BLaER1 treated with 17β-estradiol and CSF1 and Interleukin-3, amounts not matched to agents 10 nM and 100 nM (cell line): ENCODE results near the gene SNAP29.

ENCODE experiments used
- H3K27ac ChIP-seq, 11 experiments: shearing (Covaris generic); formaldehyde crosslinking; 2 replicates each; pipeline ENCODE4 v1.8.1; 2022
- H3K27me3 ChIP-seq, 11 experiments: shearing (Covaris generic); formaldehyde crosslinking; 2 replicates each; pipeline ENCODE4 v1.8.1; 2022
- H3K36me3 ChIP-seq, 11 experiments: shearing (Covaris generic); formaldehyde crosslinking; 2 replicates each; pipeline ENCODE4 v1.8.1; 2022
- H3K4me1 ChIP-seq, 10 experiments: shearing (Covaris generic); formaldehyde crosslinking; 2 replicates each; pipeline ENCODE4 v1.8.1; 2022
- H3K4me2 ChIP-seq, 11 experiments: shearing (Covaris generic); formaldehyde crosslinking; 2 replicates each; pipeline ENCODE4 v1.8.1; 2022
- H3K4me3 ChIP-seq, 10 experiments: shearing (Covaris generic); formaldehyde crosslinking; 2 replicates each; pipeline ENCODE4 v1.8.1; 2022
- H3K9ac ChIP-seq, 11 experiments: shearing (Covaris generic); formaldehyde crosslinking; 2 replicates each; pipeline ENCODE4 v1.8.1; 2022
- H3K9me3 ChIP-seq, 11 experiments: shearing (Covaris generic); formaldehyde crosslinking; replicated peaks in 1 of 11; 2 replicates each; pipeline ENCODE4 v1.8.1; 2022
- H4K20me1 ChIP-seq, 11 experiments: shearing (Covaris generic); formaldehyde crosslinking; 2 replicates each; pipeline ENCODE4 v1.8.1; 2022
- Cebpa-rat ChIP-seq, 11 experiments: shearing (Covaris generic); IDR thresholded peaks; 2 replicates each; pipeline ENCODE4 v1.8.1; 2022

Gene SNAP29

DNA sequence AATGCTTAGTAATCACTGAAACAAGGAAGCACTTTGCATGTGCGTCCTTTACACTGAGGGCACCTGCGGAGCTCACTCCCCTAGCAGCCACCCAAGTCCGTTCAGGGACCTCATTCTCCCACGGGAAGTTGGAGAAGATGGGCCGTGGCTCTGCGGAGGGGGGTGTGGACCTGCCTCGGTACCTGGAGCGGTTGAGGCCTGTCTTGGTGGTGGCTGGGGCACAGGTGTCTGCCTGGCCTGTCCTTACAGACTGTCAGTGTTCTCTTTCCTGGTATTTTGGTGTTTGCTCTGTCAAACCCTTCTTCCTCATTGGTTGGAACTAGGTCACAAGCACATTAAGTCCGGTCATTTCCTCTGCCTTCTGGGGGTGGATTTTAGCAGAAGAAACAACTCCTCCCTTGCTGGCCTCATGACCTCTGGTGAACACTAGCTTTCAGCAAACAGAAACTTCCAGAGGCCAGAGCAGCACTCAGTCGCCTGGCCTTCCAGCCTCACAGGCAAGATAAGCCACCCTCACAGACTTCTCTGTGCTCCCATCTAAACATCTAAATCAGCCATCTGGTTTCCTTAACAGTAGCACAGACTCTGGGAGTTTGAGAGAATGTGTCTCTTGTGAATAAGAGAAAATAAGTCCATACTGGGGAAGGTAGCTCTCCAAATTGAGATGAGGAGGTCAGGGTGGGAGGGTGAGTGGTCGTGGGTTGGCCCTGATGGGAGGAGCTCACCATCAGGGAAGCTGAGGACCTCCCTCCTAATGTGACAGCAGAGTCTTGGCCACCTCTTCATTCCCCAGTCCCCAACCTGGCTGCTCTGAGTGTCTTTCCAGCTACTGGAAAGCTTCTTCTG, 8.6 kb downstream of the SNAP29 start:
- H3K4me2 ChIP-seq = peak overlapping the region; percentile 16 to 94 (median 42)
- H3K9ac ChIP-seq = peak overlapping the region in 7 of 11 experiments; percentile 12 to 68 (median 48); a peak in 8 of 22 replicates
- no peaks in the 10 kb centered on the region for H3K9me3 ChIP-seq
- no peak for TF ChIP-seq Cebpa-rat (IDR thresholded peaks at IDR 0.05)
- H4K20me1 ChIP-seq = peaks cover 0 to 40% (median 23%) of the 10 kb centered on the region in 11 experiments; a peak in 15 of 22 replicates
- H3K4me1 ChIP-seq = peaks cover 21 to 66% (median 26%) of the 10 kb centered on the region in 10 experiments
- H3K4me3 ChIP-seq = peak overlapping the region in 1 of 10 experiments; percentile 18; a peak in 1 of 20 replicates
- H3K36me3 ChIP-seq = peaks cover 26 to 88% (median 65%) of the 10 kb centered on the region in 11 experiments
- peak overlapping the region in 6 of 11 experiments; percentile 9 to 78 (median 66); a peak in 11 of 22 replicates for H3K27ac ChIP-seq
- no peaks in the 10 kb centered on the region for H3K27me3 ChIP-seq

- Histone ChIP-seq H3K4me1 (peaks cover 21 to 57% (median 26%) of the 10 kb centered on the region in 10 experiments), H3K4me3 (no peak overlapping the region), H4K20me1 (peaks cover 0 to 40% (median 14%) of the 10 kb centered on the region in 11 experiments; a peak in 12 of 22 replicates), H3K4me2 (peak overlapping the region in 6 of 11 experiments; percentile 38 to 94 (median 68); a peak in 8 of 22 replicates), H3K36me3 (peaks cover 30 to 89% (median 66%) of the 10 kb centered on the region in 11 experiments), H3K9ac (peak overlapping the region in 5 of 11 experiments; percentile 46 to 68 (median 55); a peak in 6 of 22 replicates), H3K27ac (peak overlapping the region in 5 of 11 experiments; percentile 65 to 78 (median 66); a peak in 8 of 22 replicates), H3K27me3 (no peaks in the 10 kb centered on the region), H3K9me3 (no peaks in the 10 kb centered on the region)
- TF ChIP-seq Cebpa-rat (IDR thresholded peaks at IDR 0.05) = no peak
These were observed 9.5 kb downstream of the SNAP29 start for GRCh38 chr22:20868025-20868962.

DNA sequence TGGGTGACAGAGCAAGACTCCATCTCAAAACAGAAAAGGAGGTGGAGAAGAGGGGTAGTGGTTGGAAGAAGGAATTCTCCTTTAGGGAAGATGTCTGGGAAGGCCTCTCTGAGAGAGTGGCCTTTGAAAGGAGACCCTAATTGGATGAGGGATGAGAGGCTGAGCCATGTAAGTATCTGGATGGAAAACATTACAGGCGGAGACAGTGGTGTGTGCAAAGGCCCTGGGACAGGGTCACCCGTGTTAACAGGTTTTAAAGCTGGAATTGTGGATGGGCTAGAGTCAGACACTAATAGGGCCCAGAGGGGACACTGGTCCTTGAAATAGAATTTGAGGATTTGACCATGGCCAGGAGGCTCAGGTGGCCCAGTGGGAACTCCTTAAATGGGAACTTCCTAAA, 10.4 kb downstream of the SNAP29 start:
- peaks cover 35 to 88% (median 64%) of the 10 kb centered on the region in 11 experiments for H3K36me3 ChIP-seq
- peak overlapping the region in 1 of 11 experiments; percentile 94; a peak in 1 of 22 replicates for H3K4me2 ChIP-seq
- no peaks in the 10 kb centered on the region for H3K9me3 ChIP-seq
- H3K27me3 ChIP-seq = no peaks in the 10 kb centered on the region
- H3K9ac ChIP-seq = no peak overlapping the region
- H3K27ac ChIP-seq = no peak overlapping the region
- peaks cover 21 to 47% (median 24%) of the 10 kb centered on the region in 10 experiments for H3K4me1 ChIP-seq
- TF ChIP-seq Cebpa-rat (IDR thresholded peaks at IDR 0.05) = no peak
- no peak overlapping the region for H3K4me3 ChIP-seq
- peaks cover 0 to 32% (median 10%) of the 10 kb centered on the region in 11 experiments; a peak in 11 of 22 replicates for H4K20me1 ChIP-seq

GRCh38 chr22:20873214-20873613, 14.4 kb downstream of the SNAP29 start:
- H3K27me3 ChIP-seq = no peaks in the 10 kb centered on the region
- peaks cover 0 to 10% (median 0%) of the 10 kb centered on the region in 11 experiments; a peak in 1 of 22 replicates for H4K20me1 ChIP-seq
- no peak overlapping the region for H3K9ac ChIP-seq
- no peaks in the 10 kb centered on the region for H3K9me3 ChIP-seq
- peaks cover 0 to 17% (median 7%) of the 10 kb centered on the region in 10 experiments; a peak in 11 of 20 replicates for H3K4me1 ChIP-seq
- no peak overlapping the region for H3K27ac ChIP-seq
- no peak overlapping the region for H3K4me2 ChIP-seq
- no peak for TF ChIP-seq Cebpa-rat (IDR thresholded peaks at IDR 0.05)
- no peak overlapping the region for H3K4me3 ChIP-seq
- peaks cover 47 to 99% (median 77%) of the 10 kb centered on the region in 11 experiments for H3K36me3 ChIP-seq

- Histone ChIP-seq H3K4me3 (no peak overlapping the region), H3K36me3 (peaks cover 39 to 100% (median 62%) of the 10 kb centered on the region in 11 experiments), H3K9me3 (no peaks in the 10 kb centered on the region), H3K9ac (no peak overlapping the region), H4K20me1 (peaks cover 0 to 6% (median 0%) of the 10 kb centered on the region in 11 experiments; a peak in 2 of 22 replicates), H3K4me1 (peaks cover 0 to 11% (median 0%) of the 10 kb centered on the region in 10 experiments; a peak in 4 of 20 replicates), H3K4me2 (no peak overlapping the region), H3K27ac (no peak overlapping the region), H3K27me3 (no peaks in the 10 kb centered on the region)
- no peak for TF ChIP-seq Cebpa-rat (IDR thresholded peaks at IDR 0.05)
These were observed 16.5 kb downstream of the SNAP29 start for GRCh38 chr22:20875296-20875695.

DNA sequence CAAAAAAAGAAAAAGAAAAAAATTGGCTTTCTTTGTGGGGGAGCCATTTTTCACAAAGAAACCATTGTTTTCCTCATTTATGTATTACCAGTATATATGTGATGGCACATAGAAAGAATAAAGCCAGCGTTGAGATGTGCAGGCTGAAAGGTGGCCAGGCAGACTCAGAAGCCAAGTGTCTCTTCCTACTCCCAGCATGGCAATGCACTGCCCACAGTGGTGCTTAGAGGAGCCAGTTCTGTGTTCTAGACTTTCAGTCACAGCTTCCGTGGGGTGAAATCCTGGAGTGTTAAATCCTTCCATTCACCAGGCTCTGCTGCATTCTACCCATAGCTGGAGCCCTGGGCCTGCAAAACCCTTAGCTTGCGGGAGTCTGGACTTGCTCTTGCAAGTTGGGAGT, 18.9 kb downstream of the SNAP29 start:
- Histone ChIP-seq H3K9ac (no peak overlapping the region), H3K36me3 (peaks cover 46 to 100% (median 67%) of the 10 kb centered on the region in 11 experiments), H3K4me1 (peaks cover 0 to 11% (median 0%) of the 10 kb centered on the region in 10 experiments; a peak in 4 of 20 replicates), H3K27ac (no peak overlapping the region), H3K4me3 (no peak overlapping the region), H3K4me2 (no peak overlapping the region), H4K20me1 (peaks cover 0 to 21% (median 0%) of the 10 kb centered on the region in 11 experiments; a peak in 4 of 22 replicates), H3K9me3 (no peaks in the 10 kb centered on the region), H3K27me3 (no peaks in the 10 kb centered on the region)
- TF ChIP-seq Cebpa-rat (IDR thresholded peaks at IDR 0.05) = no peak

- peaks cover 57 to 100% (median 73%) of the 10 kb centered on the region in 11 experiments for H3K36me3 ChIP-seq
- no peak overlapping the region for H3K4me2 ChIP-seq
These were observed 22.4 kb downstream of the SNAP29 start for GRCh38 chr22:20881231-20881630.

More at GRCh38 chr22:20881231-20881630, 22.4 kb downstream of the SNAP29 start:
- Histone ChIP-seq H3K4me3 (no peak overlapping the region), H3K4me1 (peaks cover 0 to 7% (median 0%) of the 10 kb centered on the region in 10 experiments; a peak in 4 of 20 replicates), H4K20me1 (peaks cover 0 to 32% (median 0%) of the 10 kb centered on the region in 11 experiments; a peak in 6 of 22 replicates), H3K9ac (no peak overlapping the region), H3K27ac (no peak overlapping the region), H3K27me3 (no peaks in the 10 kb centered on the region), H3K9me3 (no peaks in the 10 kb centered on the region)
- no peak for TF ChIP-seq Cebpa-rat (IDR thresholded peaks at IDR 0.05)
